Aorta (tissue), 5 donors: ENCODE data around the gene LRBA. TPM values are rescaled to one million over a fixed set of nuclear protein-coding genes. Genes with fewer than 3 reads are reported as not detected.
"Not testable (repeated sequence)": the region's sequence is repeated elsewhere in the genome, so short reads cannot be mapped to it uniquely, and the experiment has no call there.

Experiments used
- ATAC-seq: fragments of 200-7000 bp; cut with Tn5 transposase; one replicate; pipeline ENCODE4 v1.9.1; 2022; ENCODE audit warnings: moderate library complexity; ENCODE audit not compliant: low FRiP score
- DNase-seq, 2 donors: peaks; one replicate each; pipeline ENCODE4 v3.0.0-alpha.2; 2020
- H3K27ac ChIP-seq, 2 donors: one replicate each; pipeline ENCODE4 v1.5.1; 2013; ENCODE audit warnings: low read length in 2 of 2, mild to moderate bottlenecking in 2 of 2, moderate library complexity in 2 of 2, control low read depth in 1 of 2, inconsistent platforms in 1 of 2, low read depth in 1 of 2
- H3K27me3 ChIP-seq, 2 donors: one replicate each; pipeline ENCODE4 v1.6.1; 2013; ENCODE audit warnings: control low read depth in 1 of 2, low read length in 1 of 2, mild to moderate bottlenecking in 1 of 2, moderate library complexity in 1 of 2; ENCODE audit not compliant: insufficient read depth in 2 of 2, control insufficient read depth in 1 of 2
- H3K36me3 ChIP-seq, 2 donors: one replicate each; pipeline ENCODE4 v1.6.1; 2013; ENCODE audit warnings: control low read depth in 1 of 2, low read length in 1 of 2, mild to moderate bottlenecking in 1 of 2; ENCODE audit not compliant: insufficient read depth in 2 of 2, control insufficient read depth in 1 of 2
- H3K4me1 ChIP-seq, 2 donors: one replicate each; pipeline ENCODE4 v1.6.1; 2013; ENCODE audit warnings: low read length in 2 of 2, control low read depth in 1 of 2, mild to moderate bottlenecking in 1 of 2, moderate library complexity in 1 of 2; ENCODE audit not compliant: insufficient read depth in 2 of 2, control insufficient read depth in 1 of 2
- H3K4me3 ChIP-seq, 2 donors: one replicate each; pipeline ENCODE4 v1.5.1; 2013; ENCODE audit warnings: low read length in 2 of 2, control low read depth in 1 of 2, mild to moderate bottlenecking in 1 of 2
- H3K9me3 ChIP-seq: one replicate; pipeline ENCODE4 v1.6.1; 2013; ENCODE audit warnings: mild to moderate bottlenecking, low read length; ENCODE audit not compliant: control insufficient read depth
- WGBS, 2 donors: extraction: QIAGEN DNeasy Blood & Tissue Kit; methylation state at CpG; one replicate each; pipeline ENCODE4 v1.1.7; 2013; 5-methylcytosine and 5-hydroxymethylcytosine counted together
- intact Hi-C, 2 donors: fragments of 100-400 bp; cut with DNase I; formaldehyde crosslinking; loops; one replicate each; pipeline versions ENCODE4 v1.14.2 to v1.15.0; 2022
- polyA plus RNA-seq, 2 donors: library from polyadenylated mRNA; stranded (reverse); fragments of 200-250 nt; gene quantifications; one replicate each; pipeline ENCODE4 v1.2.3, GENCODE V29; 2013
- total RNA-seq, 2 donors: library from RNA; stranded (reverse); fragmentation: NEBNext Ultra II Directional; extraction: Animal tissue kit (Norgen Biotek cat#: 25700); gene quantifications; one replicate each; pipeline ENCODE4 v1.2.1, GENCODE V29; 2021
- donor health status: healthy with polysubstance abuse.
- donor health status: Bipolar disorder and iron deficiency.
- donor health status: DM: no; HTN: no; CAD: no.
- donor health status: DM: no; HTN: no; CAD: no.
- donor health status: DM: yes; HTN: yes; CAD: no.

LRBA gene
- total and polyA plus RNA-seq, 4 donors = 4.8 to 34.5 (median 15.4) TPM

DNA sequence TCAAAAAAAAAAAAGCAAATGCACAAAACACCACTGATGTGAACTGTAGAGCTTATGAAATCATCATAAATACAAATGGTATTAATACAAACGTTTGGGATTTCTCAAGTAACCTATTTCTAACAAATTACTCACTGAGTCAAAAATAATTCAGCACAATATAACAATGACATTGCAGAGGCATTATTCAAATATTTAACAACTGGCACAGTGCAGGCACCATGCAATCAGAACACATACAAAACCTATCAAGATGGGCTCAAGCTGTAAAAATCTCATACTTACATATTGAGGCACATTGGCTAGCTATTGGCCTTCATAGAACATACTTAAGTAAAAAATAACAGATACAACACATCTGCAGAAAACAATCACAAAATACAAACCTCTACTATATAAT is 81.1 kb downstream of the LRBA start:
- Histone ChIP-seq H3K36me3 (no peaks in the 10 kb centered on the region), H3K4me1 (peaks cover 0 to 2% of the 10 kb centered on the region in 2 donors), H3K27ac (no peak overlapping the region), H3K9me3 (no peaks in the 10 kb centered on the region), H3K4me3 (no peak overlapping the region), H3K27me3 (no peaks in the 10 kb centered on the region)
- no peak for DNase-seq
- whole genome bisulfite sequencing, 2 donors = 4 to 8% methylated on average over 1 of the region's 1 CpG
- ATAC-seq = no peak
- intact Hi-C loops = no loop called here

DNA sequence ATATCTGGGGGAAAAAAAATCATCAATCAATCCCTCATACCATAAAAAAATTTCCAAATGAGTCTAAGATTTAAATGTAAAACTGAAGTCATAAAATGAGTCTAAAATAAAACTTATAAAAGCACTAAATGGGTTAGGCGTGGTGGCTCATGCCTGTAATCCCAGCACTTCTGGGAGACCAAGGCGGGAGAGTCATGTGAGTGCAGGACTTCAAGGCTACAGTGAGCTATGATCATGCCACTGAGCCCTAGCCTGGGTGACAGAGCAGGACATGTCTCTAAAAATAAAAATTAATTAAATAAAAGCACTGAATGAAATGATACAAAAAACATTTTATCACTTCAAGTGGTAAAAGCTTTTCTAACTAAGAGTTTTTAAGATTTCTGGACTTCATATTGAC is 83.3 kb downstream of the LRBA start:
- DNase-seq (no peak), ATAC-seq (no peak)
- no peaks in the 10 kb centered on the region for H3K27me3 ChIP-seq
- no peak overlapping the region for H3K27ac ChIP-seq
- no peaks in the 10 kb centered on the region for H3K36me3 ChIP-seq
- no peaks in the 10 kb centered on the region for H3K4me1 ChIP-seq
- H3K9me3 ChIP-seq = no peaks in the 10 kb centered on the region
- WGBS, 2 donors = 99 to 100% methylated on average over 2 of the region's 2 CpGs
- H3K4me3 ChIP-seq = no peak overlapping the region
- intact Hi-C loops = no loop called here

DNA sequence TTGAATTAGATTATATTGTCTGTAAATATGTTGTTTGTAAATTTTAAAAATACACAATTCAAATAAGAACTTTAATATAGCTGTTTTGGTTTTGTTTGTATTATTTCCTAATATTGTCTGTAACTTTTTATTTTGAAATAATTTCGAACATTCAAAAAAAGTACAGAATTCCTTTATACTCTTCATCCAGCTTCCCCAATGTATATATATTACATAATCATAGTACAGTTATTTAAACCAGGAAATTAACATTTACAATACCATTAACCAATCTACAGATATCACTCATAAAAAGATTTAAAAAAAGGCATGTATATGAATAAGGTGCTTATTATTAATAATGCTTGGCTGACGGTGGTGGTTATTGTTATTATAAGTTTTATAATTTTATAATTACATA is 84.1 kb downstream of the LRBA start:
- no peaks in the 10 kb centered on the region for H3K27me3 ChIP-seq
- H3K4me3 ChIP-seq = no peak overlapping the region
- intact Hi-C loops = no loop called here
- H3K4me1 ChIP-seq = no peaks in the 10 kb centered on the region
- H3K27ac ChIP-seq = no peak overlapping the region
- H3K36me3 ChIP-seq = no peaks in the 10 kb centered on the region
- no peak for DNase-seq
- WGBS, 2 donors = 91 to 96% methylated on average over 2 of the region's 2 CpGs
- H3K9me3 ChIP-seq = no peaks in the 10 kb centered on the region
- no peak for ATAC-seq

DNA sequence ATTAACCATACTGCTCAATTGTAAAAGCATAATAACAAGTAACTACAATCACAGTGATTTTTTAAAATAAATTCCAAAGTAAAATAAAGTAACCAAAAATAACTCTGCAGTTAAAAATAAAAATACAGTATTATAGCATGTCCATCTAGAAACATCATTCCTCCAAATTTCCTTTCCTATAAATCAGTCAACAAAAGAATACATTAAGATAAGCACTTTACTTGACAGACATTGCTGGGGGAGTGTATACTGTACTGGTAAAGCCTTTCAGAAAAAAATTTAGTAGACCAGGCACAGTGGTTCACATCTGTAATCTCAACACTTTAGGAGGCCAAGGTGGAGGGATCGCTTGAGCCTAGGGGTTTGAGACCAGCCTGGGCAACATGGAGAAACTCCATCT is 91.1 kb downstream of the LRBA start:
- intact Hi-C loops = no loop called here
- WGBS, 2 donors = 45 to 78% methylated on average over 1 of the region's 1 CpG
- Histone ChIP-seq H3K27ac (no peak overlapping the region), H3K4me1 (no peaks in the 10 kb centered on the region), H3K27me3 (no peaks in the 10 kb centered on the region), H3K9me3 (no peaks in the 10 kb centered on the region), H3K4me3 (no peak overlapping the region), H3K36me3 (peaks cover 0 to 2% of the 10 kb centered on the region in 2 donors)
- DNase-seq = no peak
- ATAC-seq = no peak

DNA sequence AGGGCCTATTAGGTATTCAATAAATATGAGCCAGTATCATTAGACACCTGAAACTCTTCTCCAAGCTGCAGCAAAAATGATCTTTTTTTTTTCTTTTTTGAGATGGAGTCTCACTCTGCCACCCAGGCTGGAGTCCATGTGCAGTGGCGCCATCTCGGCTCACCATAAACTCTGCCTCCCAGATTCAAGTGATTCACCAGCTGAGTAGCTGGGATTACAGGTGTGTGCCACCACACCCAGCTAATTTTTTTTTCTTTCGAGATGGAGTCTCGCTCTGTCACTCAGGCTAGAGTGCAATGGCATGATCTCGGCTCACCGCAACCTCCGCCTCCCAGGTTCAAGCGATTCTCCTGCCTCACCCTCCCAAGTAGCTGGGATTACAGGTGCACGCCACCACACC is 93.6 kb downstream of the LRBA start:
- WGBS, 2 donors = 95 to 97% methylated on average over 9 of the region's 9 CpGs
- H3K9me3 ChIP-seq, intact Hi-C loops, H3K4me3 ChIP-seq, H3K27ac ChIP-seq, H3K4me1 ChIP-seq, ATAC-seq, H3K27me3 ChIP-seq, H3K36me3 ChIP-seq, DNase-seq: not testable (repeated sequence)

DNA sequence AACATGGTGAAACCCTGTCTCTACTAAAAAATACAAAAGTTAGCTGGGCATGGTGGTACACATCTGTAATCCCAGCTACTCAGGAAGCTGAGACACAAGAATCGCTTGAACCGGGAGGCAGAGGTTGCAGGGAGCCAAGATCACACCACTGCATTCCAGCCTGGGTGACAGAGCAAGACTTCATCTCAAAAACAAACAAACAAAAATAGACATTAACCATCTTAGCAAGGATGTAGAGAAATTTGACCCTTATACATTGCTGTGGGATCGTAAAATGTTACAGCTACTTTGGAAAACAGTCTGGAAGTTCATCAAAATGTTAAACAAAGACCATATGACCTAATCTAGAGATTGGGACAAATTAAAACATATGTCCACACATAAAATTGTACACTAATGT is 96.5 kb downstream of the LRBA start:
- H3K36me3 ChIP-seq, intact Hi-C loops, ATAC-seq, H3K27me3 ChIP-seq, H3K4me3 ChIP-seq, H3K4me1 ChIP-seq, H3K9me3 ChIP-seq, H3K27ac ChIP-seq, DNase-seq: not testable (repeated sequence)
- WGBS, 2 donors = 91 to 93% methylated on average over 3 of the region's 3 CpGs

DNA sequence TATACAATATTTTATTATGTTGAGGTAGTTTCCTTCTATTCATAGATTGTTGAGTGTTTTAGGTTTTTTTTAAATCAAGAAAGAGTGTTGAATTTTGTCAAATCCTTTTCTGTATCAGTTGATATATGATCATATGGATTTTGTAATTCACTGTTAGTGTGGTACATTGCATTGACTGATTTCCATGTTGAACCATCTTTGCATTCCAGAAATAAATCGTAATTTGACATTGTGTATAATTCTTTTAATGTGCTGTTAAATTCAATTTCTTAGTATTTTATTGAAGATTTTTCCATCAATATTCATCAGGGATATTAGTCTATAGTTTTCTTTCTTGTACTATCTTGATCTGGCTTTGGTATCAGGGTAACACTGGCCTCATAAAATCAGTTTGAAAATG is 103.8 kb downstream of the LRBA start:
- H3K27ac ChIP-seq = no peak overlapping the region
- H3K36me3 ChIP-seq = no peaks in the 10 kb centered on the region
- intact Hi-C loops = no loop called here
- H3K4me1 ChIP-seq = no peaks in the 10 kb centered on the region
- H3K27me3 ChIP-seq = no peaks in the 10 kb centered on the region
- no peaks in the 10 kb centered on the region for H3K9me3 ChIP-seq
- 99 to 100% methylated on average over 1 of the region's 1 CpG for WGBS, 2 donors
- H3K4me3 ChIP-seq = no peak overlapping the region
- no peak for DNase-seq
- no peak for ATAC-seq

DNA sequence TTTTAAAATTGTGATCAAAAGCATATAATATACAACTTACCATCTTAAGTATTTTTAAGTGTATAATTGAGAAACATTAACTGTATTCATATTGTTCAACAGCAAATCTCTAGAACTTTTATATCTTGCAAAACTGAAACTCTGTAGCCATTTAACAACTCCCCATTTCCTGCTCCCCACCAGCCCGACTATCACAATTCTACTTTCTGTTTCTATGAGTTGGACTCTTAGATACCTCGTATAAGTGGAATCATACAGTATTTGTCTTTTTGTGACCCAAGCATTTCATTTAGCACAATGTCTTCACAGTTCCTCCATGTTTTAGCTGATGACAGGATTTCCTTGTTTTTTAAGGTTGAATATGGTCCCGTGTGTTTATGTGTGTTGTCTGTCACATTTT is 106.0 kb downstream of the LRBA start:
- Histone ChIP-seq H3K4me3 (no peak overlapping the region), H3K36me3 (no peaks in the 10 kb centered on the region), H3K4me1 (no peaks in the 10 kb centered on the region), H3K27ac (no peak overlapping the region), H3K27me3 (no peaks in the 10 kb centered on the region), H3K9me3 (no peaks in the 10 kb centered on the region)
- WGBS, 2 donors = 91 to 92% methylated on average over 3 of the region's 3 CpGs
- ATAC-seq (no peak), DNase-seq (no peak)
- intact Hi-C loops = no loop called here

DNA sequence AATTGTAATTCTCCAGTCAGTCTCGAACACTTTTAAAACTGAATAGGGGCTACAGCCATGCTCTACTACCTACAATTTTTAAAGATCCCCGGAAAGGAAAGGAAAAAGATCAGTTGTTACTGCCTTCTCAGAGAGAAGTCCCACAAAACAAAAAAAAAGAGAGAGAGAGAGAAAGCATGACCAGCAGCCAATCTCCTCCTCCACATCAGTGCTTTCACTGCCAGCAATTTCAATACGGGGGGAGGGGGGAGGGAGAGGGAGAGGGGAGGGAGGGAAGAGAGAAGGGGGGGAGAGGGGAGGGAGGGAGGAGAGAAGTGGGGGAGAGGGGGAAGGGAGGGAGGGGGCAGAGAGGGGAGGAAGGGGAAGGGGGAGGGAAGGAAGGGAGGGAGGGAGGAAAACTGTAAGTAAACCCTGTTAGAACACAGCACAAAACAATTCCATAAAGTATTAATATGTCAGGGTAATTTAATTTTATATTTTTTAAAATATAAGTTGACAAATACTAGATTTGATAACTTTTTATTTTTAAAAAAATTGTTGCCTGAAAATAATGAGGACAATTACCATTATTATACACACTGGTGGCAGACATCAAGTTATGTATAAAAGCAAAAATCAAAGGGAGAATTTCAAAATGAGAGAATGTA is 108.0 kb downstream of the LRBA start:
- no peaks in the 10 kb centered on the region for H3K4me1 ChIP-seq
- no peaks in the 10 kb centered on the region for H3K9me3 ChIP-seq
- H3K36me3 ChIP-seq = no peaks in the 10 kb centered on the region
- intact Hi-C loops = no loop called here
- no peak overlapping the region for H3K4me3 ChIP-seq
- no peak overlapping the region for H3K27ac ChIP-seq
- ATAC-seq (no peak), DNase-seq (no peak)
- no peaks in the 10 kb centered on the region for H3K27me3 ChIP-seq
- 47 to 54% methylated on average over 3 of the region's 3 CpGs for WGBS, 2 donors
